HepG2 (cell line): ENCODE results near the gene DLG4. TPM values are rescaled to one million over a fixed set of nuclear protein-coding genes. Genes with fewer than 3 reads are reported as not detected.

ENCODE experiments used
- ARNT ChIP-seq: fragments of 450-650 bp; IDR thresholded peaks from 2 replicates; pipeline ENCODE4 v1.6.1; 2017
- BORCS8-MEF2B ChIP-seq: sonication (generic); formaldehyde crosslinking; IDR thresholded peaks from 2 replicates; pipeline ENCODE4 v1.8.0; 2022; ENCODE audit warnings: mild to moderate bottlenecking, missing genetic modification reagents
- CBFB ChIP-seq: sonication (generic); formaldehyde crosslinking; IDR thresholded peaks from 2 replicates; pipeline ENCODE4 v1.4.0; 2020; ENCODE audit warnings: missing genetic modification reagents
- ESRRA ChIP-seq: sonication (generic); formaldehyde crosslinking; IDR thresholded peaks from 2 replicates; pipeline ENCODE4 v1.5.1; 2020; ENCODE audit warnings: mild to moderate bottlenecking, low read depth, missing genetic modification reagents
- FOXJ3 ChIP-seq: sonication (generic); formaldehyde crosslinking; IDR thresholded peaks from 2 replicates; pipeline ENCODE4 v1.4.0; 2020; ENCODE audit warnings: missing genetic modification reagents, mild to moderate bottlenecking, borderline replicate concordance
- HOXD1 ChIP-seq: sonication (generic); formaldehyde crosslinking; IDR thresholded peaks from 2 replicates; pipeline ENCODE4 v1.5.0; 2020; ENCODE audit warnings: missing genetic modification reagents
- KLF6 ChIP-seq: IDR thresholded peaks from 2 replicates; pipeline ENCODE4 v1.8.0; 2016; ENCODE audit warnings: missing biosample characterization, missing genetic modification reagents
- LRRFIP1 ChIP-seq: sonication (generic); formaldehyde crosslinking; conservative IDR thresholded peaks from 2 replicates; pipeline ENCODE4 v1.4.0; 2020; ENCODE audit warnings: missing genetic modification reagents
- NONO ChIP-seq, 2 experiments: fragments of 450-650 bp in 1 of 2; sonication (generic) in 1 of 2; formaldehyde crosslinking in 1 of 2; IDR thresholded peaks in 1 of 2; conservative IDR thresholded peaks in 1 of 2; 2 replicates each; pipeline versions ENCODE4 v1.6.1 to v1.8.0; 2017 to 2022; ENCODE audit warnings: mild to moderate bottlenecking in 1 of 2, missing genetic modification reagents in 1 of 2, moderate library complexity in 1 of 2
- TMF1 ChIP-seq: sonication (generic); formaldehyde crosslinking; IDR thresholded peaks from 2 replicates; pipeline ENCODE4 v1.8.1; 2022; ENCODE audit warnings: low read depth, missing genetic modification reagents
- ZNF280D ChIP-seq: sonication (generic); formaldehyde crosslinking; IDR thresholded peaks from 2 replicates; pipeline ENCODE4 v1.5.1; 2020; ENCODE audit warnings: mild to moderate bottlenecking, missing genetic modification reagents
- ZNF281 ChIP-seq: sonication (generic); formaldehyde crosslinking; IDR thresholded peaks from 2 replicates; pipeline ENCODE4 v1.4.0; 2020; ENCODE audit warnings: missing genetic modification reagents, borderline replicate concordance
- ZNF609 ChIP-seq: sonication (generic); formaldehyde crosslinking; IDR thresholded peaks from 2 replicates; pipeline ENCODE4 v1.4.0; 2020; ENCODE audit warnings: mild to moderate bottlenecking, missing genetic modification reagents, borderline replicate concordance
- ZNF883 ChIP-seq: sonication (generic); formaldehyde crosslinking; IDR thresholded peaks from 2 replicates; pipeline ENCODE4 v1.5.1; 2020; ENCODE audit warnings: mild to moderate bottlenecking, missing genetic modification reagents; ENCODE audit errors: not compliant biosample characterization
- polyA plus RNA-seq, 8 experiments: library from polyadenylated mRNA; depleted of rRNA in 3 of 8; stranded (reverse) in 7 of 8; unstranded in 1 of 8; fragments of >200 nt; fragmentation: Illumina TruSeq in 4 of 8; extraction: Trizol in 4 of 8; gene quantifications; 2 replicates each; pipeline versions ENCODE4 v1.2.1 to v1.2.3, GENCODE V29; 2011 to 2016; ENCODE audit warnings: low read depth in 4 of 8, missing spikeins in 1 of 8, mixed read lengths in 1 of 8; ENCODE audit not compliant: insufficient read depth in 1 of 8
- total RNA-seq, 5 experiments: library from RNA; depleted of rRNA; stranded (reverse); fragments of >200 nt; fragmentation: Illumina TruSeq; extraction: Trizol; gene quantifications; 2 replicates each; pipeline ENCODE4 v1.2.3, GENCODE V29; 2016; ENCODE audit warnings: low read depth in 1 of 5

DLG4 gene
- total and polyA plus RNA-seq, 2 of the 13 experiments (the other 11 are each of a cell fraction or from before 2014, with no cell fraction given), result 0.71 to 4.3 TPM

GRCh38 chr17:7214300-7215135 is 5.1 kb downstream of the DLG4 start (continued):
- TF ChIP-seq ZNF281 (CRISPR knock-in tag), result peak; percentile 31; the same call in 1 of the 2 replicates
- peak; percentile 35 for TF ChIP-seq ZNF883
- no peak for TF ChIP-seq TMF1 (CRISPR knock-in tag)
- TF ChIP-seq ZNF280D, result 0 out of 2 replicates have a peak, but pooled peaks have one; percentile 19
- TF ChIP-seq HOXD1 (CRISPR knock-in tag), result no peak
- 0 out of 2 replicates have a peak, but pooled peaks have one; percentile 7 for TF ChIP-seq KLF6 (CRISPR knock-in tag)
- no peak for TF ChIP-seq ZNF609 (CRISPR knock-in tag)
- no peak for TF ChIP-seq CBFB
- TF ChIP-seq ESRRA, result 0 out of 2 replicates have a peak, but pooled peaks have one; percentile 30
- no peak for TF ChIP-seq LRRFIP1 (CRISPR knock-in tag)
- TF ChIP-seq NONO (IDR thresholded peaks at IDR 0.05), result no peak
- no peak for TF ChIP-seq NONO (CRISPR knock-in tag; conservative IDR thresholded peaks at IDR 0.05)
- TF ChIP-seq ARNT, result no peak
- no peak for TF ChIP-seq FOXJ3 (CRISPR knock-in tag)
- 0 out of 2 replicates have a peak, but pooled peaks have one; percentile 27 for TF ChIP-seq BORCS8-MEF2B
